HG03575 (cell line): ENCODE measurements around the gene ATAD5.
"Not testable (repeated sequence)": the region's sequence is repeated elsewhere in the genome, so short reads cannot be mapped to it uniquely, and the experiment has no call there.

Experiments used
- ATAC-seq: cut with Tn5 transposase; IDR thresholded peaks from one replicate; pipeline ENCODE4 v1.9.1; 2021; ENCODE audit not compliant: unreplicated experiment, insufficient number of reproducible peaks, low FRiP score; ENCODE audit errors: extremely low read depth

Gene ATAD5

DNA sequence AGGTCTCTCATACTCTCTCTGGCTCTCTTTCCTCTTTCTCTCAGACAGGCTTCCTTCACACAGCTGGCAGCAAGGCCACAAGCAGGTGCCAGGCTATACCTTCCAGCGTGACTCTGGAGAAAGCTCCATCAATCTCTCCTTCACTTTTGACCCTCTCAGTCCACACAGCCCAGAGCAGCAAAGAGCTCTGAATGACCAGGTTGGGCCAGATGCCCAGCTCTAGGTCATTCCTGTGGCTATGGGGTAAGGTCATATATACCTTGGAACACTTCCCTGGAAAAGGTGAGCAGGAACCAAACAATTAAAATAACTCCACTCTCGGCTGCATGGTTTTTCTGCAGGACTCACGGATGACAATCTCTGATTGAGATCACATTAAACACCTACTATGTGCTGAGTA, 98.7 kb downstream of the ATAD5 start:
- ATAC-seq, result no peak

- ATAC-seq, result not testable (repeated sequence)
Observed at GRCh38 chr17:30931582-30931981, 99.8 kb downstream of the ATAD5 start.

DNA sequence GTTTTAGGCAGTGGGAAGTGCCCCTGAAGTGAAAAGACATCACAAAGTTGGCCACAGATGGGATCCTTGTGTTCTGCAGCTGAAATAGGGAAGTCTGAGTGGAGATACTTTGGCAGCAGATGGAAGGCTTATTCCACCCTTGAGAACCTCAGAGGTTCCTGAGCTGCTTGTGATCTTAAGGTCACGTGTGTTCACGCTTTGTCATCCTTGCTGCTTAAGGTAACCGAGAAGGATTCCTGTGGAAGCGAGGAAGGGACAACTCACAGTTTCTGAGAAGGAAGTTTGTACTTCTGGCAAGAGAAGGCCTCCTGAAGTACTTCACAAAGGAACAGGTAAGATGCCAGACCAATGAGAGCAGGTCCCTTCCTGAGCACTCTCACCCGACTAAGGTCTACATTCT, 102.2 kb downstream of the ATAD5 start:
- no peak for ATAC-seq

DNA sequence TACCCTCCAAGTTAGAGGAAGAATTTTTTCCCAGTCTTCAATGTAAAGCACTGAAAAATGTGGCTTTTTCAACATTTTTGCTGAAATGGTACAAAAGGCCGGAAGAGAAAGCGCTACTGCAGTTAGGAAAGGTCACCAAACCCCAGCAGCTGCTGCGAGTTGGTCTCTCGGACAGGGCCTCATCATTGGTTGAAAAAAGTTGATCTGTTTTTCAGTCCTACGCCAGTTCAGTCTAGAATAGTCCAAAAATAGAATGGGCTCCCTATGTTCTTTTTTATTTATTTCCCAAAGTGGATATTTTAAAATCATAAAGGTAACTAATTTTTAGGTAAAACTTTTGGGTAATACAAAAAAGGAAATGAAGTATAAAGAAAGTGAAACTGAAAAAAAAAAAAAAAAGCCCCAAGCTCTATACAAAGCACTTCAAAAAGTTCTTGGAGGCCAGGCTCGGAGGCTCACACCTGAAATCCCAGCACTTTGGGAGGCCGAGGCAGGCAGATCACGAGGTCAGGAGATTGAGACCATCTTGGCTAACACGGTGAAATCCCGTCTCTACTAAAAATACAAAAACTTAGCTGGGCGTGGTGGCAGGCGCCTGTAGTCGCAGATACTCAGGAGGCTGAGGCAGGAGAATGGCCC, 107.4 kb downstream of the ATAD5 start:
- no peak for ATAC-seq

- ATAC-seq, result no peak
Observed at GRCh38 chr17:30942308-30943079, 110.7 kb downstream of the ATAD5 start.
